GM10248 (cell line): ENCODE data around the gene BAHD1.

Source experiments
- CTCF ChIA-PET: fragments of 300-600 bp; sonication (Branson Sonifier 250); formaldehyde crosslinking; extraction: SDS; loops from one replicate; lab custom pipeline; 2021; ENCODE audit warnings: antibody characterized with exemption; lab: Yijun Ruan, JAX
- POLR2A ChIA-PET: fragments of 350-650 bp; sonication (Branson Sonifier 250); formaldehyde crosslinking; extraction: SDS; loops from one replicate; lab custom pipeline; 2020; ENCODE audit warnings: antibody characterized with exemption; lab: Yijun Ruan, JAX
- DNase-seq: peaks from one replicate; pipeline ENCODE4 v3.0.0; 2012; ENCODE audit errors: extremely low spot score
- TF ChIP-seq, protein P1 (sequence below): IDR thresholded peaks from 2 replicates; pipeline ENCODE4 v1.5.1; 2012; ENCODE audit warnings: mild to moderate bottlenecking, low read depth; ENCODE audit errors: extremely low read depth, missing control alignments, control extremely low read depth

The BAHD1 gene

DNA sequence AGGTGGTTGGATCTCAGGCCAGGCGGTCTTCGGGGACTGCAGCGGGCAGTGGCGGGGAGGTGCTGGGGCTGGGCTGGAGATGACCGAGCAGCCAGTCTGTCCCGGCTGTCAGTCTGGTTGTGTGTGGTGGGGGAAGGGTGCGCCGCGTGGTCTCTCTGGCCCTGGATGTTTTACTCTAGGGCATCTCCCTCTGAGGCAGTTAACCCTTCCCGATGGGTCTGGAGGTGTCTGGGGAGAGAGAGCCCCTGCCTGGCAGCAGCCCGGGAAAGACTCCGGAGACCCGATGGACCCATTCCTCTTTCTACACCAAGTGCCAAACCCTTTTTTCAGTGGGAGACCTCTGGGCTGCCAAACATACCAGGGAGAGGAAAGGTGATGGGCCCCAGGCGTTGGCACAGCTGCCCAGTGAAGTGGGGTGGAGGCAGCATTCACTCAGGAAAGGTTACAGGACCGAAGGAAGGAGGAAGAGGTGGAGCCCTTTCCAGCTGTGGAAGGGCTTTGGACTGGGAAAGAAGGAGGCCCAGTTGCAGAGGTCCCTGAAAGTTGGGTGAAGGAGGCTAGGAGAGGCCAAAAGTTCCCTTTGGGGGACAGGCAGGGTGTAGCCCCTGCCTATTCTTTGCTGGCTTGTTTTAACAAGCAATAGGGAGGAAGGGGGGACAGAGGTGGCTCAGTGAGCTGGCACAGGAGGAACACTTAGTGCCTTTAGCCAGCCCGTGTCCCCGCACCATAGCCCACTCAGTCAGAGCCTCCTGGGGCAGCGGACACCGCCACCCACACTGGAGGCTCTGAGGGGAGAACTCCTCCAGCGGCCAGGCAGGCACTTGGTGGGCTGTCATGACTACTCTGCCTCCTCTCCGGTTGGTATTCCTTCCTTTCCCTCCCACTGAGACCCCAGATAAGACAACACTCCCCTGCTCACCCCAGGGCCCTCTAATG is 2.7 kb upstream of the BAHD1 start:
- TF ChIP-seq, protein P1, sequence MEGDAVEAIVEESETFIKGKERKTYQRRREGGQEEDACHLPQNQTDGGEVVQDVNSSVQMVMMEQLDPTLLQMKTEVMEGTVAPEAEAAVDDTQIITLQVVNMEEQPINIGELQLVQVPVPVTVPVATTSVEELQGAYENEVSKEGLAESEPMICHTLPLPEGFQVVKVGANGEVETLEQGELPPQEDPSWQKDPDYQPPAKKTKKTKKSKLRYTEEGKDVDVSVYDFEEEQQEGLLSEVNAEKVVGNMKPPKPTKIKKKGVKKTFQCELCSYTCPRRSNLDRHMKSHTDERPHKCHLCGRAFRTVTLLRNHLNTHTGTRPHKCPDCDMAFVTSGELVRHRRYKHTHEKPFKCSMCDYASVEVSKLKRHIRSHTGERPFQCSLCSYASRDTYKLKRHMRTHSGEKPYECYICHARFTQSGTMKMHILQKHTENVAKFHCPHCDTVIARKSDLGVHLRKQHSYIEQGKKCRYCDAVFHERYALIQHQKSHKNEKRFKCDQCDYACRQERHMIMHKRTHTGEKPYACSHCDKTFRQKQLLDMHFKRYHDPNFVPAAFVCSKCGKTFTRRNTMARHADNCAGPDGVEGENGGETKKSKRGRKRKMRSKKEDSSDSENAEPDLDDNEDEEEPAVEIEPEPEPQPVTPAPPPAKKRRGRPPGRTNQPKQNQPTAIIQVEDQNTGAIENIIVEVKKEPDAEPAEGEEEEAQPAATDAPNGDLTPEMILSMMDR: no peak
- CTCF ChIA-PET: interaction anchor here (1.1 to 4.0 kb wide), 3 partner anchors 15 to 100 kb away, joined by 3 to 16 read pairs (median 3); no protein-coding TSS in a partner anchor
- POLR2A ChIA-PET: no interaction called here
- DNase-seq: no peak

- CTCF ChIA-PET: interaction anchor here (1.4 to 4.0 kb wide), 4 partner anchors 70 to 159 kb away, joined by 3 to 16 read pairs (median 6); no protein-coding TSS in a partner anchor
- DNase-seq: no peak
- POLR2A ChIA-PET: no interaction called here
- TF ChIP-seq, protein P1: no peak
Measured at GRCh38 chr15:40438712-40439111, 2.0 kb upstream of the BAHD1 start.

DNA sequence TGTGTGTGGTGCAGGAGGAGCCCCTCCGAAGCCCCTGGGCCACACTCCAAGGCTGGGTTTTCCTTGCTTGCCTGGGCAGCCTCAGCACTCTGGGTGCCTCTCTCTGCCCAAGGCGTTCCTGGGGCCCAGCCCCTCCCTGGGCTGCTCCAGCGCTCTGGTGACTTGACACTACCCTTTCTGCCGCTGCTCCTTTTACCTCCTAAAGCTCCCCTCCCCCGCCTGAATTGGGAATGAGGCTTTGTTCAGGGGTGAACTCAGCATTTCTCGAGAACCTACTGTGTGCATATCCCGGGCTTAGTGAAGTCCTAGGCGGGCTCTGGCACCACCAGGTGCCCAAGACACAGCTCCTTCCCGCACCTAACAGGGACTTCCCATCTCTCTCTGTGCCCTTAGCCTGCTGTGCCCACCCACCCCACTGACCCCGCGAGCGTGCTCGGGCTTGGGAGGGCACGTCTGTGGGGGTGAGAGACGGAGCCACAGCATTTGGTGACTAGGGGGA is 1.2 kb upstream of the BAHD1 start:
- DNase-seq: no peak
- CTCF ChIA-PET: interaction anchor here (0.6 to 4.0 kb wide), 9 partner anchors 11 to 417 kb away, joined by 3 to 16 read pairs (median 3); no protein-coding TSS in a partner anchor
- TF ChIP-seq, protein P1: no peak
- POLR2A ChIA-PET: no interaction called here

DNA sequence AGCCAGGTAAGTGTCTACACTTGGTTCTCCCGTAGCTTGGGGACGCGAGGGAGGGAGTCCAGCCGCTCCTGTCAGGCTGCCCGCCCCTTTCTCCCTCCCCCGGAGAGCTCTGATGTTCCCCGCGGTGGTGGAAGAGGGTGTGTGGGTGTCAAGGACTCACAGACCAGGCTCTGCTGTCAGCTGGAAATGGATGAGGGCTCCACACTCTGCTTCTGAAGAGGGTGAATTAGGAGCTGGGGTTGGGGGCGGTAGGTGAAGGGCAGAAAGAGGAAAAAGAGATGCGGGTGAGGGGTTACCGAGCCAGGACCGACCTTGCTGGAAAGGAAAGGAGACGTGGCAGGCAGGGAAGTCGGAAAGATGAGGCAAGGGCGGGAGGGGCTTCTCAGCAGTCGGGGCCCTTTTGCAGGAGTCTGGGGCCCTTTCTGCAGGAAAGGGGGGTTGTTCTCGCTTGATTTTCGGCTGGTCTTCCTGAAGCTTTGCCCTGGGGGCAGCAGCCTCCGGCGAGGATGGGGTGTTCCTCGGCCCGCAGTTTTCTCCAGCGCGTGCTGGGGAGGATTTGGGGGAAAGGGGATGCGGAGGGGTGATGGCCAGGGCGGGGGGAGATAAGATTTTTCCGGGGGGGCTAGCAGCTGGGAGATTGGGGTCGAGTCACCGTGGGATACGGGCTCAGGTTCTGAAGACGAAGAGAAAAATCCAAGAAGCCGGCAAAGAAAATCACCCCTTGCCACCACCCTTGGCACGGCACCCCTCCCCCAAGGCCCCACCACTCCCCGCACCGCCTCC is 602 bp upstream of the BAHD1 start:
- POLR2A ChIA-PET: no interaction called here
- TF ChIP-seq, protein P1: no peak
- peak; percentile 55 for DNase-seq
- CTCF ChIA-PET: interaction anchor here (0.8 to 4.0 kb wide), 13 partner anchors 18 to 417 kb away, joined by 3 to 16 read pairs (median 4); no protein-coding TSS in a partner anchor

- TF ChIP-seq, protein P1: peak; percentile 42
- DNase-seq: peak; percentile 59
- ChIA-PET CTCF (interaction anchor here (0.7 to 4.0 kb wide), 13 partner anchors 8 to 453 kb away, joined by 3 to 16 read pairs (median 4); partner anchors contain the start of gene VPS18), POLR2A (no interaction called here)
Measured at GRCh38 chr15:40441565-40442531, 1.1 kb downstream of the BAHD1 start.
